CD4-positive, CD25-positive, alpha-beta regulatory T cell (primary cell): Measurements from ENCODE around the gene NIT1. TPM values are rescaled to one million over a fixed set of nuclear protein-coding genes. Genes with fewer than 3 reads are reported as not detected.

Experiments
- ATAC-seq, 2 donors: fragments of 150-1000 bp; cut with Tn5 transposase; one replicate each; pipeline ENCODE4 v1.10.0; 2021; ENCODE audit warnings: low read depth in 2 of 2, moderate number of reproducible peaks in 2 of 2, moderate library complexity in 1 of 2
- DNase-seq, 3 donors: peaks; one replicate each; pipeline versions ENCODE4 v3.0.0 to v3.0.0-alpha.2; 2012 to 2022; ENCODE audit warnings: mixed read lengths in 1 of 3
- H3K27ac ChIP-seq: one replicate; pipeline ENCODE4 v1.7.0; 2013; ENCODE audit warnings: mild to moderate bottlenecking, low read length; ENCODE audit not compliant: insufficient read depth, poor library complexity, severe bottlenecking
- H3K27me3 ChIP-seq: one replicate; pipeline ENCODE4 v1.7.0; 2013; ENCODE audit warnings: low read length; ENCODE audit not compliant: control insufficient read depth, insufficient read depth
- H3K36me3 ChIP-seq: one replicate; pipeline ENCODE4 v1.7.0; 2013; ENCODE audit warnings: mild to moderate bottlenecking, low read length, moderate library complexity; ENCODE audit not compliant: control insufficient read depth, insufficient read depth
- H3K4me1 ChIP-seq: 2 replicates; pipeline ENCODE4 v1.7.0; 2013; ENCODE audit warnings: mild to moderate bottlenecking, low read length; ENCODE audit not compliant: insufficient read depth, control insufficient read depth, poor library complexity, severe bottlenecking
- H3K4me3 ChIP-seq: one replicate; pipeline ENCODE4 v1.7.0; 2013; ENCODE audit warnings: low read depth, mild to moderate bottlenecking, low read length, moderate library complexity
- H3K9me3 ChIP-seq, 2 experiments: 1 replicate in 1 of 2; 2 replicates in 1 of 2; pipeline ENCODE4 v1.7.0; 2013; ENCODE audit warnings: low read length in 2 of 2, mild to moderate bottlenecking in 1 of 2, moderate library complexity in 1 of 2; ENCODE audit not compliant: control insufficient read depth in 2 of 2
- H3K27ac Mint-ChIP-seq, 3 donors: one replicate each; pipeline ENCODE4 v1.8.0; 2020 to 2022; ENCODE audit warnings: mild to moderate bottlenecking in 3 of 3, mixed read lengths in 3 of 3, moderate library complexity in 2 of 3
- H3K27me3 Mint-ChIP-seq: one replicate; pipeline ENCODE4 v1.8.0; 2022; ENCODE audit warnings: mild to moderate bottlenecking, mixed read lengths
- H3K36me3 Mint-ChIP-seq: one replicate; pipeline ENCODE4 v1.8.0; 2020; ENCODE audit warnings: mixed read lengths
- H3K4me1 Mint-ChIP-seq, 4 donors: one replicate each; pipeline ENCODE4 v1.8.0; 2020 to 2022; ENCODE audit warnings: mixed read lengths in 4 of 4, mild to moderate bottlenecking in 1 of 4
- H3K4me3 Mint-ChIP-seq, 4 donors: one replicate each; pipeline ENCODE4 v1.8.0; 2020 to 2022; ENCODE audit warnings: mild to moderate bottlenecking in 4 of 4, mixed read lengths in 4 of 4, moderate library complexity in 3 of 4
- H3K9me3 Mint-ChIP-seq, 7 donors: one replicate each; pipeline ENCODE4 v1.8.0; 2020 to 2022; ENCODE audit warnings: mixed read lengths in 7 of 7, mild to moderate bottlenecking in 3 of 7, moderate library complexity in 2 of 7
- polyA plus RNA-seq, 4 donors: library from polyadenylated mRNA; unstranded; fragments of 300-500 nt; fragmentation: Illumina TruSeq; gene quantifications; one replicate each; pipeline ENCODE4 v1.2.3, GENCODE V29; 2021
- total RNA-seq: library from RNA; stranded (reverse); gene quantifications from one replicate; pipeline ENCODE4 v1.2.3, GENCODE V29; 2022

NIT1 gene
- total and polyA plus RNA-seq, 5 donors from 2014 or later, result 21.1 to 28.2 (median 22.5) TPM

DNA sequence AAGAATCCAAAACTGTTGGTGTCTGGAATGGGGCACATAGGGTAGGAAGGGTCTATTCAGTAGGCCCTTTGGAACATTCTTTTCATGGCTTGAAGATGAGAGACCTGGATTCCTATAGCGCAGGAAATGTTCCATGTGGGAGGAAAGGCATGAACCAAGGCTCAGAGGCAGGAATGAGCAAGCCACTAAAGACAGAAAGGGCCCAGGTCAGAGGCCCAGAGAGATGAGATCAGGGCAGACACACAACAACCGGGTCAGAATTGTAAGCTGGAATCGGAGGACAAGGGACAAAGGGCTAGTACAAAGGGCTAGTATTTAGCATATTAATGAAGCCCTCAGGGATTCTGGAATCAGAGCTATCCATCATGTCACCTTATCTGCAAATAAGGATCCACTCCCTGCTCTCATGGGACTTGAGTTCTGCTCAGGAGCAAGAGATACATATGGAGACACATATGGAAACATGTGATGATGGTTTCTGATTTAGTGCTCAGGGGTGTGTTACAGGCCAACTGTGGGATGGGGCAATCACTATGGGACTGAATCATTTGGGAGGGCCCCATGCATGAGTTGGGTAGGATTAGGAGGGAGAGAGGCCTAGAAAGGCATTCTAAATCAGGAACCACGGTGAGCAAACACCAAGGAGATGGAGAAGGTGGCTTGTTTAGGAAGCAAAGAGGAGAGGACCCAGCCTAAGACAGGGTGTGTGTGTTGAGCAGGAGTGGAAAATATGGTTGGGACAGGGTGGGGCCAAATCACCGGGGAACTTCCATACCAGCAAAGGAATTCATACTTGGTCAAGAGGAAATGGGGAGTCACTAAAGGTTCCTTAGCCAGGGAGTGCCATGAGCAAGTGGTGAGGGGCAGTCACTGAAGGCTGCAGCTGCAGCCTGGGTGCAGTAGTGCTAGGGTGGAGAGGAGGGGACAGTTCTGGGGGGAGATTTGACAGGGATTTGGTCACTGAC is 37.2 kb upstream of the NIT1 start:
- H3K4me1 ChIP-seq, result no peaks in the 10 kb centered on the region
- H3K4me1 Mint-ChIP-seq, result no peaks in the 10 kb centered on the region
- ATAC-seq (no peak), DNase-seq (no peak)
- H3K4me3 ChIP-seq, result no peak overlapping the region
- no peak overlapping the region for H3K27ac ChIP-seq
- no peaks in the 10 kb centered on the region for H3K27me3 ChIP-seq
- peaks cover 0 to 2% (median 0%) of the 10 kb centered on the region in 7 donors for H3K9me3 Mint-ChIP-seq
- peaks cover 5% of the 10 kb centered on the region for H3K27me3 Mint-ChIP-seq
- no peak overlapping the region for H3K4me3 Mint-ChIP-seq
- H3K36me3 Mint-ChIP-seq, result no peaks in the 10 kb centered on the region
- no peaks in the 10 kb centered on the region for H3K9me3 ChIP-seq
- no peaks in the 10 kb centered on the region for H3K36me3 ChIP-seq
- H3K27ac Mint-ChIP-seq, result peak overlapping the region in 2 of 3 donors; percentile 31 to 71

DNA sequence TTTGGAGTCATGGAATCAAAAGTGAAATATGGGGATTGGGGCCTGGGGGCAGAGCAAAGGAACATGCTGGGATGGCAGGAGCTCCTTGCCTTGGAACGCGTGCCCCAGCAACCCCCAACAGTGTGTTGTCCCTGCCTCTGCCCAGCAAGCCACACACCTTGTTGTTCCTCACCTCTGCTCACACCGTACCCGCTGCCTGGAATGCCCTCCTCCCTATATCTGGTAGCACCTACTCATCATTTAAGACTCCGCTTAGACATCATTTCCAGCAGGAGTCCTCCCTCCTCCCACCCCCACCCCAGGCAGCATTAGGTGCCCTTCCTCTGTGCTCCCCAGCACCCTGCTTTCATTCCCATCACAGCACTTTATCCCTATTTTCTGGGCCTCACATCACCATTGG is 36.4 kb upstream of the NIT1 start:
- Mint-ChIP-seq H3K36me3 (no peaks in the 10 kb centered on the region), H3K27me3 (peaks cover 5% of the 10 kb centered on the region), H3K27ac (peak overlapping the region in 2 of 3 donors; percentile 31 to 51), H3K4me3 (no peak overlapping the region), H3K9me3 (peaks cover 0 to 2% (median 0%) of the 10 kb centered on the region in 7 donors), H3K4me1 (no peaks in the 10 kb centered on the region)
- DNase-seq (no peak), ATAC-seq (no peak)
- no peaks in the 10 kb centered on the region for H3K9me3 ChIP-seq
- no peaks in the 10 kb centered on the region for H3K36me3 ChIP-seq
- no peaks in the 10 kb centered on the region for H3K27me3 ChIP-seq
- no peak overlapping the region for H3K27ac ChIP-seq
- H3K4me1 ChIP-seq, result no peaks in the 10 kb centered on the region
- H3K4me3 ChIP-seq, result no peak overlapping the region

DNA sequence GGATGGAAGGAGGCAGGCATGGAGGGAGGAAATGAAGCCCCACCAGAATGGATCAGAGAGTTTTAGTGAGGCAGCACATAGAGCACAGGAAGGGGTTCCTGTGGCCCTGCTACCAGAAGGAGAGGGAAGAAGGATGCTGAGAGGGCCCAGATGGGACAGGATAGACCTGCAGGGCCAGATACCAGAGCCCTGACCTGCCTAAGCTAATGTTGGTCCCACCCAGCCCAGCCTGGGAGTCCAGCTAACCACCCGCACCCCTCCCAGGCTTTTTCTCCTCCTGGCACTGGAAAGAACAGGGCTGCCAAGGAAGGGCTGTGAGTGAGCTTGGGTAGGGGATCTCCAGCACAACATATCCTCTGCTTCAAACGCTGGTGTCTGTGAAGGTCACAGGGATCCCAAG is 35.4 kb upstream of the NIT1 start:
- Histone ChIP-seq H3K4me1 (no peaks in the 10 kb centered on the region), H3K27ac (no peak overlapping the region), H3K36me3 (no peaks in the 10 kb centered on the region), H3K4me3 (no peak overlapping the region), H3K9me3 (no peaks in the 10 kb centered on the region), H3K27me3 (no peaks in the 10 kb centered on the region)
- ATAC-seq, result no peak
- Mint-ChIP-seq H3K4me3 (no peak overlapping the region), H3K4me1 (peaks cover 0 to 1% (median 0%) of the 10 kb centered on the region in 4 donors), H3K27me3 (peaks cover 5% of the 10 kb centered on the region), H3K36me3 (no peaks in the 10 kb centered on the region), H3K9me3 (peaks cover 0 to 2% (median 0%) of the 10 kb centered on the region in 7 donors), H3K27ac (peak overlapping the region in 1 of 3 donors; percentile 25)
- DNase-seq, result no peak

DNA sequence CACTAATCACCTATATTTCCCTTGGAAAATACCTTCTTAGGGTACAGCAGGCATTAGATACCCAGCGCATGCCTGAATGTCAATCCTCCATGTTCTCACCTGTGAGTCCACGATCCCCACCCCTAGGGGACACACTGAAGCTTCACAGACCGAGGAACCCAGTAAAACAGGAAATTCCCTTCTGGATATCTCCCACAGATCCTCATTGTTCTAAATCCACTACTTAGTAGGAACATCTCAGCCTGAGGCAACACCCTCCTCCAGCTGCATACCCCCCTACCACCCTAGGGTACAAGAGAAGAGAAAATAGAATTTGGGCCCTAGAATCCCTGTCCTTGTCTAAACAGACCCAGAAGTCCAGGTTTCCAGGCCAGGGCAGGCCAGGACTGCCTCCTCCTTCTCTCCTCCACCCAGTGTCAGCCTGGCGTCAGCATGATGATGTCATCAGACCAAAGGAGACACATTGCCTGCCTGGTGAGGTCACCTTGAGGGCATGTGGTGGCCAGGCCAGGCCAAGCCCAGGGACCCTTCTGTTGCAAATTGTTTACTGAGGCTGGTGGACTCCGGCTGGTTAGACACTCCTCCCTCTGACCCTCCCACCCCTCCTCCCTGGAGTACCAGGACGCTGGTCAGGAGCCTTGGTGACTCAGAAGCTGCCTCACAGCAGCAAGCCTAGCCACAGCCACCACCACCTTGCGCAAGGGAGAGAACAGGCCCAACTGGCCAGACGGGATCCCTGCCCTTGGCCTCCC is 34.7 kb upstream of the NIT1 start:
- peak; percentile 26 to 28 for ATAC-seq
- Mint-ChIP-seq H3K9me3 (peaks cover 0 to 2% (median 0%) of the 10 kb centered on the region in 7 donors), H3K27me3 (peaks cover 5% of the 10 kb centered on the region), H3K4me3 (no peak overlapping the region), H3K4me1 (peaks cover 0 to 2% (median 0%) of the 10 kb centered on the region in 4 donors), H3K27ac (no peak overlapping the region), H3K36me3 (no peaks in the 10 kb centered on the region)
- Histone ChIP-seq H3K4me3 (no peak overlapping the region), H3K27me3 (no peaks in the 10 kb centered on the region), H3K9me3 (no peaks in the 10 kb centered on the region), H3K4me1 (no peaks in the 10 kb centered on the region), H3K36me3 (no peaks in the 10 kb centered on the region), H3K27ac (no peak overlapping the region)
- DNase-seq, result no peak

DNA sequence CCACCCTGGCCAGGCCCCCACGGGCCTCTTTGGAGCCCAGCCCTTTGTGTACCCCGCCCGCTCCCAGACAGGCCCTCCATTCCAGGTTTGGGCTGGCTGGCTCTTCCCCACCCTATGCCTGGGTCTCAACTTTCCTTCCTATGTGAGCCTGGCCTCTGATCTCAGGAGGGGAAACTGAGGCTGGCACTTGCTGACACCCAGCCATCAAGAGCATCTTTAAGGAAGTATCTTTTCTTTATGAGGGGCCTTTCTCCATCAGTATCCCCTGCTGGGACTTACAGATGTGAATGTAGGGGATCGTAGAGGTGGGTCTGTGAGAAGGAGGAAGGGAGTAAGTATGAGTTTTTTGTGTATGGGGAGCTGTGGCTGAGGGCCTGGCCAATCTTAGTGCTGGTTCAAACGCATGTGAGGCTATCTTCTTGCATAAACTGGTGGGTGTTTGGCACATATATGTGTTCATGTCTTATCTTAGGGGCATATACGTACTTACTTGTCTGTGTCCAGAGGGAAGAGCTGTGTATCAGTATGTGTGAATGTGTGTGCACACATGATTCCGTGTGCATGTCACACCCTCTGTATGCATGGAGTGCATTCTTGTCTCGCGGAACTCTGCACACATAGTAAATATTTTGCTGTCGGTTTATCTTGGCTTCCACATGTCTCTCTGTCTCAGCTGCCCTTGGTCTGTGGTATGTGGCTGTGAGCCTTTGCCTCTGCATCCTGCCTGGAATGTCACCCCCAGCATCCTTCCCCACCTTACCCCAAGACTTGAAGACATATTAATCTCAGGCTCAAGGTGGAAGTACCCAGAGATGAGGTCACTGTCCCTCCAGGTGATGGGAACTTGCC is 33.9 kb upstream of the NIT1 start:
- no peaks in the 10 kb centered on the region for H3K36me3 Mint-ChIP-seq
- Histone ChIP-seq H3K27ac (no peak overlapping the region), H3K4me1 (no peaks in the 10 kb centered on the region), H3K27me3 (no peaks in the 10 kb centered on the region), H3K4me3 (no peak overlapping the region), H3K36me3 (no peaks in the 10 kb centered on the region), H3K9me3 (no peaks in the 10 kb centered on the region)
- H3K27ac Mint-ChIP-seq, result peak overlapping the region in 1 of 3 donors; percentile 25
- no peak for DNase-seq
- H3K4me1 Mint-ChIP-seq, result peaks cover 0 to 2% (median 0%) of the 10 kb centered on the region in 4 donors
- H3K4me3 Mint-ChIP-seq, result no peak overlapping the region
- H3K27me3 Mint-ChIP-seq, result no peaks in the 10 kb centered on the region
- H3K9me3 Mint-ChIP-seq, result peaks cover 0 to 2% (median 0%) of the 10 kb centered on the region in 7 donors
- no peak for ATAC-seq

DNA sequence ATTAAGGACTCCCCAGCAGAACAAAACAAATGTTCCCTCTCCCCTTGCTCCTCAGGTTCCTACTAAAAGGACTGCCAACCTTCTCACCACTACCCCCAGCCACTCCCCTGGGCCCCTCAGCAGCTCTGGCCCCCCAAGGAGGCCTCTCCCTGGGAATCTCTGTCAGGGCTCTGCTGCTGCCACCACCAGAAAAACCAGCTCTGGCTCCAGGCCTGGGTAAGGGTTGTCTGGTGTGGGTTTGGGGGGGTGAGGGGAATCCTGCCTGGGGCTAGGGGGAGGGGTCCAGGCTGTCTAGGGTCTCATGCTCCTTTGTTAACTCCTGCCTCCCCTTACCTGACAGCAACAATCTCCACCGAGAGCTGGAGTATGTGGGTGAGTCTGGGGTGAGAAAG is 33.3 kb upstream of the NIT1 start:
- ATAC-seq, result no peak
- H3K9me3 ChIP-seq, result no peaks in the 10 kb centered on the region
- no peak overlapping the region for H3K4me3 Mint-ChIP-seq
- DNase-seq, result no peak
- peaks cover 0 to 2% (median 0%) of the 10 kb centered on the region in 4 donors for H3K4me1 Mint-ChIP-seq
- H3K4me1 ChIP-seq, result no peaks in the 10 kb centered on the region
- H3K9me3 Mint-ChIP-seq, result no peaks in the 10 kb centered on the region
- no peaks in the 10 kb centered on the region for H3K27me3 ChIP-seq
- H3K27ac ChIP-seq, result no peak overlapping the region
- H3K4me3 ChIP-seq, result no peak overlapping the region
- H3K27ac Mint-ChIP-seq, result peak overlapping the region in 1 of 3 donors; percentile 25
- no peaks in the 10 kb centered on the region for H3K36me3 Mint-ChIP-seq
- H3K27me3 Mint-ChIP-seq, result no peaks in the 10 kb centered on the region
- no peaks in the 10 kb centered on the region for H3K36me3 ChIP-seq

DNA sequence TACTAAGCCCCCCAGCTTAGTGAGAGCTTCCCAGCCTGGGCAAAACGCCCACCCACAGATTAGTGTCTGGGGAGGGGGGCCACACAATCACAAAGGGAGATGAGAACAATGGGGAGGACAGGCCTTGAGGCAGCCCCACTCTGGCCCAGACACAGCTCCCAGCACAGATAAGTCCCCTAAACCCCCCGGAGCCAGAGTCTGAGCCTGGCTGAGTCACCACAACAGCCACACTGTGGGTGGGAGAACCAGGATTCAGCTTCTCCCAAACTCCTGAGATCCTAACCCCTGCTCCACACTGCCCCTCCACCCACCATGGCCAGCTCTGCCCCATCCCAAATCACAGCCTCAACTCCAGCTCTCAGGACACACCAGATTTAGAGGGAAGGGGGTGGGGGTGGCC is 32.7 kb upstream of the NIT1 start:
- Histone ChIP-seq H3K36me3 (no peaks in the 10 kb centered on the region), H3K9me3 (no peaks in the 10 kb centered on the region), H3K27me3 (no peaks in the 10 kb centered on the region), H3K27ac (no peak overlapping the region), H3K4me3 (no peak overlapping the region), H3K4me1 (no peaks in the 10 kb centered on the region)
- DNase-seq (no peak), ATAC-seq (no peak)
- Mint-ChIP-seq H3K27me3 (no peaks in the 10 kb centered on the region), H3K36me3 (no peaks in the 10 kb centered on the region), H3K27ac (no peak overlapping the region), H3K4me1 (peaks cover 0 to 2% (median 0%) of the 10 kb centered on the region in 4 donors), H3K9me3 (no peaks in the 10 kb centered on the region), H3K4me3 (no peak overlapping the region)
